ENCODE results near the gene SCN1A. TPM values are rescaled to one million over a fixed set of nuclear protein-coding genes. Genes with fewer than 3 reads are reported as not detected.

SCN1A gene
- total RNA-seq, 1 experiment from 2014 or later = not detected

- intact Hi-C loops (cut with micrococcal nuclease; ENCODE audit: unreplicated experiment) = no loop called here
- no peaks in the 10 kb centered on the region for H3K36me3 ChIP-seq (ENCODE audit: control insufficient read depth, insufficient read depth, low read length)
- CTCF ChIA-PET = interaction anchor here (0.6 kb wide), 1 partner anchor 22 kb away, joined by 3 read pairs; the partner anchor contains the start of gene SCN1A
- TF ChIP-seq CTCF (IDR thresholded peaks at IDR 0.05) (peak; percentile 27; the same call in 1 of the 2 replicates), REST (IDR thresholded peaks at IDR 0.05; ENCODE audit: insufficient read depth in 1 of 2, low read depth in 2 of 2, low read length in 1 of 2) (no peak)
- H3K9me3 ChIP-seq (ENCODE audit: control insufficient read depth, insufficient read depth, low read depth, low read length) = no peaks in the 10 kb centered on the region
- ATAC-seq (no peak), DNase-seq (ENCODE audit: low read depth, low spot score) (no peak)
- no peaks in the 10 kb centered on the region for H3K27me3 ChIP-seq (ENCODE audit: control insufficient read depth, insufficient read depth, low read length)
- H3K27ac ChIP-seq (ENCODE audit: low read length) = no peak overlapping the region
- no peaks in the 10 kb centered on the region for H3K4me1 ChIP-seq (ENCODE audit: control insufficient read depth, insufficient read depth, low read length)
- POLR2A ChIA-PET = no interaction called here
- no TSS peak for BruUV-seq (replicated peaks)
- in situ Hi-C loops (cut with HindIII; ENCODE audit: low pct_unique_long_range_greater_than_20kb, low sequenced_read_pairs) = no loop called here
- H3K4me3 ChIP-seq (ENCODE audit: low read depth in 2 of 2, low read length in 2 of 2) = no peak overlapping the region
Measured at GRCh38 chr2:166106431-166107015, 21.3 kb downstream of the SCN1A start.

- in situ Hi-C loops (cut with HindIII; ENCODE audit: low pct_unique_long_range_greater_than_20kb, low sequenced_read_pairs) = no loop called here
- ATAC-seq = no peak
- Histone ChIP-seq H3K36me3 (ENCODE audit: control insufficient read depth, insufficient read depth, low read length) (no peaks in the 10 kb centered on the region), H3K4me1 (ENCODE audit: control insufficient read depth, insufficient read depth, low read length) (no peaks in the 10 kb centered on the region), H3K27me3 (ENCODE audit: control insufficient read depth, insufficient read depth, low read length) (no peaks in the 10 kb centered on the region), H3K4me3 (ENCODE audit: low read depth in 2 of 2, low read length in 2 of 2) (no peak overlapping the region), H3K27ac (ENCODE audit: low read length) (no peak overlapping the region), H3K9me3 (ENCODE audit: control insufficient read depth, insufficient read depth, low read depth, low read length) (no peaks in the 10 kb centered on the region)
- POLR2A ChIA-PET = no interaction called here
- BruUV-seq (replicated peaks) = no TSS peak
- TF ChIP-seq CTCF (IDR thresholded peaks at IDR 0.05) (no peak), TCF7L2 (IDR thresholded peaks at IDR 0.05; ENCODE audit: low read depth, low read length) (no peak), POLR2AphosphoS5 (IDR thresholded peaks at IDR 0.05; ENCODE audit: low read depth, low read length) (no peak), REST (IDR thresholded peaks at IDR 0.05; ENCODE audit: insufficient read depth in 1 of 2, low read depth in 2 of 2, low read length in 1 of 2) (no peak), SIN3A (IDR thresholded peaks at IDR 0.05; ENCODE audit: borderline replicate concordance, insufficient read depth, low read depth, low read length) (no peak)
- no peak for DNase-seq (ENCODE audit: low read depth, low spot score)
- intact Hi-C loops (cut with micrococcal nuclease; ENCODE audit: unreplicated experiment) = no loop called here
- CTCF ChIA-PET = no interaction called here
Measured at GRCh38 chr2:166104773-166105172, 23.0 kb downstream of the SCN1A start.
